Measurements from ENCODE around the gene SERPINB1. TPM values are rescaled to one million over a fixed set of nuclear protein-coding genes. Genes with fewer than 3 reads are reported as not detected.

The SERPINB1 gene
- total and polyA plus RNA-seq, 10 of the 15 experiments (the other 5 are each of a cell fraction or from before 2014, with no cell fraction given): 0.45 to 2.4 (median 0.83) TPM

DNA sequence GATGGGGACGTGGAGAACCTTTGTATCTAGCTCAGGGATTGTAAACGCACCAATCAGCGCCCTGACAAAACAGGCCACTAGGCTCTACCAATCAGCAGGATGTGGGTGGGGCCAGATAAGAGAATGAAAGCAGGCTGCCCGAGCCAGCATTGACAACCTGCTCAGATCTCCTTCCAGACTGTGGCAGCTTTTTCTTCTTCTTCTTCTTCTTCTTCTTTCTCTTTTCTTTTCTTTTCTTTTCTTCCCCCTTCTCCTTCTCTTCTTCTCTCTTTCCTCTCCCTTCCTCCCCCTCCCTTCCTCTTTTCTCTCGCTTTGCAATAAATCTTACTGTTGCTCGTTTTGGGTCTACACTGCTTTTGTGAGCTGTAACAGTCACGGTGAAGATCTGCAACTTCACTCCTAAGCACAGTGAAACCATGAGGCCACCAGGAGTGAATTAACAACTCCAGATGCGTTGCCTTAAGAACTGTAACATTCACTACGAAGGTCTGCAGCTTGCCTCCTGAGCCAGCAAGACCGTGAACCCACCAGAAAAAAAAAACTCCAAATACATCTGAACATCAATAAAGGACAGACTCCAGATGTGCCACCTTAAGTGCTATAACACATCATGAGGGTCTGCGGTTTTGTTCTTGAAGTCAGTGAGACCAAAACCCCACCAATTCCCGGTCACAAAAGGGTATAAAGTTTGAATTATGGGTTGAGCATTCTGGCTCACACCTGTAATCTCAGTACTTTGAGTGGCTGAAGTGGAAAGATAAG is 19.6 kb upstream of the SERPINB1 start:
- H3K27ac ChIP-seq (ENCODE audit: control insufficient read depth, insufficient read depth): peak overlapping the region; percentile 86
- ChIA-PET POLR2A (interaction anchor here (0.6 to 9.9 kb wide), 6 partner anchors 8 to 162 kb away, joined by 4 to 126 read pairs (median 6); partner anchors contain the start of gene SERPINB9), RAD21 (ENCODE audit: unreplicated experiment) (interaction anchor here (1.0 to 4.6 kb wide), 7 partner anchors 8 to 50 kb away, joined by 4 to 34 read pairs (median 7); partner anchors contain the start of gene SERPINB1), SMC1A (ENCODE audit: uncharacterized antibody, unreplicated experiment) (interaction anchor here (0.6 to 10.2 kb wide), 8 partner anchors 9 to 79 kb away, joined by 3 to 136 read pairs (median 5); no protein-coding TSS in a partner anchor), CTCF (interaction anchor here (1.1 to 3.8 kb wide), 4 partner anchors 15 to 38 kb away, joined by 3 to 20 read pairs (median 14); no protein-coding TSS in a partner anchor)
- no peak for DNase-seq (ENCODE audit: low read depth, low spot score)
- in situ Hi-C loops (cut with MboI) (no loop called here), intact Hi-C loops (cut with micrococcal nuclease; ENCODE audit: unreplicated experiment) (loop anchor here (10.0 kb wide), 1 partner anchor 344 kb away; no protein-coding TSS in a partner anchor)
- H4K20me1 ChIP-seq (ENCODE audit: control insufficient read depth, insufficient read depth): no peaks in the 10 kb centered on the region
- ATAC-seq: peak; percentile 3; the same call in 1 of the 3 replicates
- TSS peak; percentile 80 for BruUV-seq (replicated peaks)
- H3K9me3 ChIP-seq (replicated peaks; ENCODE audit: control insufficient read depth, insufficient read depth, low read length): no peaks in the 10 kb centered on the region
- H2AFZ ChIP-seq (ENCODE audit: control insufficient read depth, low read depth, low read length): no peak overlapping the region; the same call in 1 of the 2 replicates
- FAIRE-seq: peak; percentile 18
- H3K9ac ChIP-seq (ENCODE audit: control insufficient read depth, insufficient read depth, low read length): peak overlapping the region; percentile 30; the same call in 1 of the 2 replicates
- peaks cover 71% of the 10 kb centered on the region for H3K4me1 ChIP-seq (ENCODE audit: control insufficient read depth, insufficient read depth, low read length)
- H3K79me2 ChIP-seq (ENCODE audit: control insufficient read depth, insufficient read depth, low read length): no peaks in the 10 kb centered on the region
- 18% methylated on average over 12 of the region's 12 CpGs for WGBS (ENCODE audit: insufficient coverage, insufficient replicate concordance, low lambda C conversion rate, missing lambda C conversion rate)
- no peaks in the 10 kb centered on the region for H3K36me3 ChIP-seq (ENCODE audit: control insufficient read depth in 2 of 2, insufficient read depth in 2 of 2, low read length in 1 of 2)
- H3K4me3 ChIP-seq: 0 out of 2 replicates have a peak overlapping the region, but pooled peaks have one; percentile 13
- H3K4me2 ChIP-seq (ENCODE audit: control insufficient read depth, insufficient read depth): peak overlapping the region; percentile 51
- no peaks in the 10 kb centered on the region for H3K27me3 ChIP-seq (replicated peaks in 1 of 2; ENCODE audit: control insufficient read depth in 2 of 2, insufficient read depth in 2 of 2, low read length in 1 of 2)
- 0 out of 2 replicates have a peak, but pooled peaks have one; percentile 18 for TF ChIP-seq NFIC (IDR thresholded peaks at IDR 0.05; ENCODE audit: low read depth, low read length)
- TF ChIP-seq IKZF2 (IDR thresholded peaks at IDR 0.05): peak in 1 of 2 experiments; percentile 40; a peak in 3 of 4 replicates
- TF ChIP-seq NR2C2 (IDR thresholded peaks at IDR 0.05; ENCODE audit: borderline replicate concordance, control insufficient read depth, insufficient read length, low read depth): no peak
- TF ChIP-seq, protein P1, sequence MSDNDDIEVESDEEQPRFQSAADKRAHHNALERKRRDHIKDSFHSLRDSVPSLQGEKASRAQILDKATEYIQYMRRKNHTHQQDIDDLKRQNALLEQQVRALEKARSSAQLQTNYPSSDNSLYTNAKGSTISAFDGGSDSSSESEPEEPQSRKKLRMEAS (IDR thresholded peaks at IDR 0.05; ENCODE audit: low read depth, low read length): no peak; the same call in 1 of the 2 replicates
- TF ChIP-seq ZNF24 (IDR thresholded peaks at IDR 0.05): no peak
- TF ChIP-seq, protein P2, sequence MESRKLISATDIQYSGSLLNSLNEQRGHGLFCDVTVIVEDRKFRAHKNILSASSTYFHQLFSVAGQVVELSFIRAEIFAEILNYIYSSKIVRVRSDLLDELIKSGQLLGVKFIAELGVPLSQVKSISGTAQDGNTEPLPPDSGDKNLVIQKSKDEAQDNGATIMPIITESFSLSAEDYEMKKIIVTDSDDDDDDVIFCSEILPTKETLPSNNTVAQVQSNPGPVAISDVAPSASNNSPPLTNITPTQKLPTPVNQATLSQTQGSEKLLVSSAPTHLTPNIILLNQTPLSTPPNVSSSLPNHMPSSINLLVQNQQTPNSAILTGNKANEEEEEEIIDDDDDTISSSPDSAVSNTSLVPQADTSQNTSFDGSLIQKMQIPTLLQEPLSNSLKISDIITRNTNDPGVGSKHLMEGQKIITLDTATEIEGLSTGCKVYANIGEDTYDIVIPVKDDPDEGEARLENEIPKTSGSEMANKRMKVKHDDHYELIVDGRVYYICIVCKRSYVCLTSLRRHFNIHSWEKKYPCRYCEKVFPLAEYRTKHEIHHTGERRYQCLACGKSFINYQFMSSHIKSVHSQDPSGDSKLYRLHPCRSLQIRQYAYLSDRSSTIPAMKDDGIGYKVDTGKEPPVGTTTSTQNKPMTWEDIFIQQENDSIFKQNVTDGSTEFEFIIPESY (IDR thresholded peaks at IDR 0.05): no peak
- no peak for TF ChIP-seq SUZ12 (IDR thresholded peaks at IDR 0.05; ENCODE audit: unreplicated experiment)
- TF ChIP-seq, protein P3, sequence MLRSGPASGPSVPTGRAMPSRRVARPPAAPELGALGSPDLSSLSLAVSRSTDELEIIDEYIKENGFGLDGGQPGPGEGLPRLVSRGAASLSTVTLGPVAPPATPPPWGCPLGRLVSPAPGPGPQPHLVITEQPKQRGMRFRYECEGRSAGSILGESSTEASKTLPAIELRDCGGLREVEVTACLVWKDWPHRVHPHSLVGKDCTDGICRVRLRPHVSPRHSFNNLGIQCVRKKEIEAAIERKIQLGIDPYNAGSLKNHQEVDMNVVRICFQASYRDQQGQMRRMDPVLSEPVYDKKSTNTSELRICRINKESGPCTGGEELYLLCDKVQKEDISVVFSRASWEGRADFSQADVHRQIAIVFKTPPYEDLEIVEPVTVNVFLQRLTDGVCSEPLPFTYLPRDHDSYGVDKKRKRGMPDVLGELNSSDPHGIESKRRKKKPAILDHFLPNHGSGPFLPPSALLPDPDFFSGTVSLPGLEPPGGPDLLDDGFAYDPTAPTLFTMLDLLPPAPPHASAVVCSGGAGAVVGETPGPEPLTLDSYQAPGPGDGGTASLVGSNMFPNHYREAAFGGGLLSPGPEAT (IDR thresholded peaks at IDR 0.05; ENCODE audit: low read depth): peak; percentile 65
- no peak for TF ChIP-seq POLR2AphosphoS5 (IDR thresholded peaks at IDR 0.05; ENCODE audit: low read length)
- TF ChIP-seq PAX8 (IDR thresholded peaks at IDR 0.05): no peak
- TF ChIP-seq, protein P4, sequence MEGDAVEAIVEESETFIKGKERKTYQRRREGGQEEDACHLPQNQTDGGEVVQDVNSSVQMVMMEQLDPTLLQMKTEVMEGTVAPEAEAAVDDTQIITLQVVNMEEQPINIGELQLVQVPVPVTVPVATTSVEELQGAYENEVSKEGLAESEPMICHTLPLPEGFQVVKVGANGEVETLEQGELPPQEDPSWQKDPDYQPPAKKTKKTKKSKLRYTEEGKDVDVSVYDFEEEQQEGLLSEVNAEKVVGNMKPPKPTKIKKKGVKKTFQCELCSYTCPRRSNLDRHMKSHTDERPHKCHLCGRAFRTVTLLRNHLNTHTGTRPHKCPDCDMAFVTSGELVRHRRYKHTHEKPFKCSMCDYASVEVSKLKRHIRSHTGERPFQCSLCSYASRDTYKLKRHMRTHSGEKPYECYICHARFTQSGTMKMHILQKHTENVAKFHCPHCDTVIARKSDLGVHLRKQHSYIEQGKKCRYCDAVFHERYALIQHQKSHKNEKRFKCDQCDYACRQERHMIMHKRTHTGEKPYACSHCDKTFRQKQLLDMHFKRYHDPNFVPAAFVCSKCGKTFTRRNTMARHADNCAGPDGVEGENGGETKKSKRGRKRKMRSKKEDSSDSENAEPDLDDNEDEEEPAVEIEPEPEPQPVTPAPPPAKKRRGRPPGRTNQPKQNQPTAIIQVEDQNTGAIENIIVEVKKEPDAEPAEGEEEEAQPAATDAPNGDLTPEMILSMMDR (IDR thresholded peaks at IDR 0.05 in 2 of 3, conservative IDR thresholded peaks at IDR 0.05 in 1 of 3; ENCODE audit: control insufficient read depth in 2 of 3, extremely low read depth in 1 of 3, insufficient read depth in 1 of 3, low read depth in 3 of 3, low read length in 3 of 3): no peak
- peak; percentile 72 for TF ChIP-seq NFYB (IDR thresholded peaks at IDR 0.05; ENCODE audit: insufficient read depth, low read depth, low read length)
- TF ChIP-seq, protein P5, sequence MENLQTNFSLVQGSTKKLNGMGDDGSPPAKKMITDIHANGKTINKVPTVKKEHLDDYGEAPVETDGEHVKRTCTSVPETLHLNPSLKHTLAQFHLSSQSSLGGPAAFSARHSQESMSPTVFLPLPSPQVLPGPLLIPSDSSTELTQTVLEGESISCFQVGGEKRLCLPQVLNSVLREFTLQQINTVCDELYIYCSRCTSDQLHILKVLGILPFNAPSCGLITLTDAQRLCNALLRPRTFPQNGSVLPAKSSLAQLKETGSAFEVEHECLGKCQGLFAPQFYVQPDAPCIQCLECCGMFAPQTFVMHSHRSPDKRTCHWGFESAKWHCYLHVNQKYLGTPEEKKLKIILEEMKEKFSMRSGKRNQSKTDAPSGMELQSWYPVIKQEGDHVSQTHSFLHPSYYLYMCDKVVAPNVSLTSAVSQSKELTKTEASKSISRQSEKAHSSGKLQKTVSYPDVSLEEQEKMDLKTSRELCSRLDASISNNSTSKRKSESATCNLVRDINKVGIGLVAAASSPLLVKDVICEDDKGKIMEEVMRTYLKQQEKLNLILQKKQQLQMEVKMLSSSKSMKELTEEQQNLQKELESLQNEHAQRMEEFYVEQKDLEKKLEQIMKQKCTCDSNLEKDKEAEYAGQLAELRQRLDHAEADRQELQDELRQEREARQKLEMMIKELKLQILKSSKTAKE (IDR thresholded peaks at IDR 0.05; ENCODE audit: low read depth, poor library complexity, severe bottlenecking): peak; percentile 67
